Calu3 (cell line): Measurements from ENCODE around the gene WDR35. TPM values are rescaled to one million over a fixed set of nuclear protein-coding genes. Genes with fewer than 3 reads are reported as not detected.

Source experiments
- BruUV-seq: library from RNA; stranded (reverse); fragments of 400-500 nt; replicated peaks from 2 replicates; lab custom pipeline; 2021; lab: Mats Ljungman, UMichigan
- CTCF ChIA-PET: fragments of 300-600 bp; sonication (Branson Sonifier 250); formaldehyde crosslinking; loops from one replicate; lab custom pipeline; 2022; ENCODE audit warnings: antibody characterized with exemption; lab: Charles Lee
- DNase-seq: peaks from one replicate; pipeline ENCODE4 v3.0.0; 2022
- H3K27ac Mint-ChIP-seq: one replicate; pipeline ENCODE4 v1.8.0; 2022; ENCODE audit warnings: mixed read lengths; ENCODE audit not compliant: unreplicated experiment
- H3K27me3 Mint-ChIP-seq: one replicate; pipeline ENCODE4 v1.8.0; 2022; ENCODE audit warnings: mixed read lengths; ENCODE audit not compliant: unreplicated experiment
- H3K36me3 Mint-ChIP-seq: one replicate; pipeline ENCODE4 v1.8.0; 2022; ENCODE audit warnings: mild to moderate bottlenecking, moderate library complexity, mixed read lengths; ENCODE audit not compliant: insufficient read depth, unreplicated experiment
- H3K4me1 Mint-ChIP-seq: one replicate; pipeline ENCODE4 v1.8.0; 2022; ENCODE audit warnings: mild to moderate bottlenecking, low read depth, mixed read lengths; ENCODE audit not compliant: unreplicated experiment
- H3K4me3 Mint-ChIP-seq: one replicate; pipeline ENCODE4 v1.8.0; 2022; ENCODE audit warnings: mild to moderate bottlenecking, low read depth, moderate library complexity, mixed read lengths; ENCODE audit not compliant: unreplicated experiment
- H3K9me3 Mint-ChIP-seq: one replicate; pipeline ENCODE4 v1.8.0; 2022; ENCODE audit warnings: low read depth, mixed read lengths; ENCODE audit not compliant: unreplicated experiment
- intact Hi-C: fragments of 100-400 bp; cut with micrococcal nuclease; formaldehyde crosslinking; loops from one replicate; pipeline ENCODE4 v1.10.0; 2022; ENCODE audit not compliant: unreplicated experiment
- total RNA-seq: library from RNA; stranded (reverse); gene quantifications from 2 replicates; pipeline ENCODE4 v1.2.3, GENCODE V29; 2022
- TF ChIP-seq, protein P1 (sequence below): fragments of 200-600 bp; IDR thresholded peaks from one replicate; pipeline ENCODE4 v1.8.0; 2022; ENCODE audit warnings: antibody characterized with exemption; ENCODE audit not compliant: unreplicated experiment

The WDR35 gene
- total RNA-seq, 1 experiment from 2014 or later, result 9.8 TPM

DNA sequence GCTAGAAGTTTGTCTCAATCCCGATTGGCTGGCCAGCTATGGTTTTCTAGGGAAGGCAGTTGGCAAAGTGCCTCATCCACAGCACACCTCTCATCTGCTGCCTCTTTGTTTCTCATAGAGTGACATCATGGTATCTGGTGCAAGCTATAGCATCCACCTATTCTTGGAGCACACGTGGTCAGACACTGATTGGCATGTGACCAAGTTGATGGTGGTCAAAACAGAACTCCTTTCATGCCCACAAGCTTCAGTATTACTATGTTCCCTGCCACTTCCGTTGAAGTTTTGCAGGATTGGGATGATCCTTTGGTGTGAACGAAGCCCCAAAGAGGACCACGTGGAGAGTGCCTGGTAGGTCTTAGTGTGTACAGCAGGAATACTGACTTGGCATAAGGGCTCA is 116.9 kb downstream of the WDR35 start:
- TF ChIP-seq, protein P1, sequence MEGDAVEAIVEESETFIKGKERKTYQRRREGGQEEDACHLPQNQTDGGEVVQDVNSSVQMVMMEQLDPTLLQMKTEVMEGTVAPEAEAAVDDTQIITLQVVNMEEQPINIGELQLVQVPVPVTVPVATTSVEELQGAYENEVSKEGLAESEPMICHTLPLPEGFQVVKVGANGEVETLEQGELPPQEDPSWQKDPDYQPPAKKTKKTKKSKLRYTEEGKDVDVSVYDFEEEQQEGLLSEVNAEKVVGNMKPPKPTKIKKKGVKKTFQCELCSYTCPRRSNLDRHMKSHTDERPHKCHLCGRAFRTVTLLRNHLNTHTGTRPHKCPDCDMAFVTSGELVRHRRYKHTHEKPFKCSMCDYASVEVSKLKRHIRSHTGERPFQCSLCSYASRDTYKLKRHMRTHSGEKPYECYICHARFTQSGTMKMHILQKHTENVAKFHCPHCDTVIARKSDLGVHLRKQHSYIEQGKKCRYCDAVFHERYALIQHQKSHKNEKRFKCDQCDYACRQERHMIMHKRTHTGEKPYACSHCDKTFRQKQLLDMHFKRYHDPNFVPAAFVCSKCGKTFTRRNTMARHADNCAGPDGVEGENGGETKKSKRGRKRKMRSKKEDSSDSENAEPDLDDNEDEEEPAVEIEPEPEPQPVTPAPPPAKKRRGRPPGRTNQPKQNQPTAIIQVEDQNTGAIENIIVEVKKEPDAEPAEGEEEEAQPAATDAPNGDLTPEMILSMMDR, result no peak
- no TSS peak for BruUV-seq
- Mint-ChIP-seq H3K36me3 (peaks cover 7% of the 10 kb centered on the region), H3K4me3 (no peak overlapping the region), H3K27me3 (peaks cover 9% of the 10 kb centered on the region), H3K27ac (no peak overlapping the region), H3K4me1 (no peaks in the 10 kb centered on the region), H3K9me3 (no peaks in the 10 kb centered on the region)
- intact Hi-C loops, result no loop called here
- CTCF ChIA-PET, result no interaction called here
- DNase-seq, result no peak

DNA sequence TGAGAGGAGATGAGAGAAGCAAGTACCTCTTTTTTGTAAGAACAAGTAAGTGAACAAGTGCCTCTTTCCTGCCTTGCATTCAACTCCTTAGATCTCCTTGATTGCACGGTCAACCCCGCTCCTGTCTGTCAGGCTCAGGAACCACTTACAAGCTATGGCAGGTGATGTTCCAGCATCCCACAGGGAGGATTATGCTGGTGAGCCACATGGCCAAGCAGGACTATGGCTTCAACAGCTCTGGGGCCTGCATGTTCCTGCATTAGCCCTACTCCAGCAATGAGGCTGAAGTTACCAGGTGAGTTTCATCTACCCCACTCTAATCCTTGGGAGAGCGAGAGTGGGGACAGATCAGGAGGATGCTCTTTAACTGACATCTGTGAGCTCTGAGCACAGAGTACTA is 117.6 kb downstream of the WDR35 start:
- no peak overlapping the region for H3K27ac Mint-ChIP-seq
- no peaks in the 10 kb centered on the region for H3K9me3 Mint-ChIP-seq
- H3K4me3 Mint-ChIP-seq, result no peak overlapping the region
- peaks cover 16% of the 10 kb centered on the region for H3K27me3 Mint-ChIP-seq
- TF ChIP-seq, protein P1, result no peak
- DNase-seq, result no peak
- no TSS peak for BruUV-seq
- intact Hi-C loops, result no loop called here
- CTCF ChIA-PET, result no interaction called here
- H3K4me1 Mint-ChIP-seq, result no peaks in the 10 kb centered on the region
- peaks cover 7% of the 10 kb centered on the region for H3K36me3 Mint-ChIP-seq

DNA sequence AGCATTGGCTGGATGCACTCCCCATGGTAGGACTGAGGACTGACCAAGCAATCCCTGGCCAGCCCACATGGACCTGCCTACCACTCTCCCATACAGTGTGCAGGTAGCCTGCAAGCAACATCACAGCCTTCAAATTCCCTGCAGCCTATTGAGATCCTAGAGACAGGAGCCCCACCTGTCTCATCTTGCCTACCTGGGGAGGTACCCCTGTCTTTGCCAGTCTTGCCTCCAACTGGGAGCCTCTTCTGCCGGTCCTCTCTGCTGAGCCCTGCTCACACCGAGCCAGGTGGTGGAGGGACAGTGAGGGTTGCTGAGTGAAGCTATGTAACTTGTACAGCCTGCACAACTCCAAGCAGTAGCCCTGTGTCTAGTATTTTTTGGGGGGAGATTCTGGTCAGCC is 118.1 kb downstream of the WDR35 start:
- CTCF ChIA-PET, result no interaction called here
- BruUV-seq, result no TSS peak
- intact Hi-C loops, result no loop called here
- Mint-ChIP-seq H3K36me3 (peaks cover 7% of the 10 kb centered on the region), H3K27ac (no peak overlapping the region), H3K4me3 (no peak overlapping the region), H3K27me3 (peaks cover 20% of the 10 kb centered on the region), H3K9me3 (no peaks in the 10 kb centered on the region), H3K4me1 (no peaks in the 10 kb centered on the region)
- no peak for DNase-seq
- TF ChIP-seq, protein P1, result no peak

DNA sequence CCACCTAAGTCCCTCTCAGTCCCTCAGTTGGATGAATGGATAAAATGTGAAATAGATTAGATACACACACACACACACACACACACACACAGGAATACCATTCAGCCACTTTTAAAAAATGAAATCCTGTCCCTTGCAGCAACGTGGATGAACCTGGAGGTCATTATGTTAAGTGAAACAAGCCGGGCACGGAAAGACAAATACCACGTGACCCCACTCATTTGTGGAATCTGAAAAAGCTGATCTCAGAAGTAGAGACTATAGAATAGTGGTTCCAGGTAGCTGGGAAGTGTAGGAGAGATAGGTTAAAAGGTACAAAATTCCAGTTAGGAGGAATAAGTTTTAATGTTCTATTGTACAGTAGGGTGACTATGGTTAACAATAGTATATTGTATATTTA is 119.1 kb downstream of the WDR35 start:
- Mint-ChIP-seq H3K4me3 (no peak overlapping the region), H3K27me3 (peaks cover 20% of the 10 kb centered on the region), H3K4me1 (no peaks in the 10 kb centered on the region), H3K27ac (no peak overlapping the region), H3K36me3 (peaks cover 7% of the 10 kb centered on the region), H3K9me3 (no peaks in the 10 kb centered on the region)
- BruUV-seq, result no TSS peak
- intact Hi-C loops, result loop anchor here (1.0 kb wide), 1 partner anchor 63 kb away; no protein-coding TSS in a partner anchor
- CTCF ChIA-PET, result no interaction called here
- TF ChIP-seq, protein P1, result no peak
- no peak for DNase-seq
